ENCODE data around the gene BBLN.
"Not testable (repeated sequence)": the region's sequence is repeated elsewhere in the genome, so short reads cannot be mapped to it uniquely, and the experiment has no call there.

Gene BBLN, protein sequence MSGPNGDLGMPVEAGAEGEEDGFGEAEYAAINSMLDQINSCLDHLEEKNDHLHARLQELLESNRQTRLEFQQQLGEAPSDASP

GRCh38 chr9:128159784-128160602 lies at the start of gene BBLN:
Gene BBLN (plus strand): TSS chr9:128160265. CDS start chr9:128160408, 143 bp downstream.
- no peaks in the 10 kb centered on the region for H3K9me3 ChIP-seq
- no peaks in the 10 kb centered on the region for H3K27me3 ChIP-seq
- peaks cover 29% of the 10 kb centered on the region for H3K36me3 ChIP-seq
- peak within 1 kb of the TSS; percentile 96 for H3K27ac ChIP-seq
- peak within 1 kb of the TSS; percentile 84 to 93 for H3K4me3 ChIP-seq (ENCODE audit: low read depth in 1 of 2, low read length in 1 of 2)
- TF ChIP-seq, protein P1, sequence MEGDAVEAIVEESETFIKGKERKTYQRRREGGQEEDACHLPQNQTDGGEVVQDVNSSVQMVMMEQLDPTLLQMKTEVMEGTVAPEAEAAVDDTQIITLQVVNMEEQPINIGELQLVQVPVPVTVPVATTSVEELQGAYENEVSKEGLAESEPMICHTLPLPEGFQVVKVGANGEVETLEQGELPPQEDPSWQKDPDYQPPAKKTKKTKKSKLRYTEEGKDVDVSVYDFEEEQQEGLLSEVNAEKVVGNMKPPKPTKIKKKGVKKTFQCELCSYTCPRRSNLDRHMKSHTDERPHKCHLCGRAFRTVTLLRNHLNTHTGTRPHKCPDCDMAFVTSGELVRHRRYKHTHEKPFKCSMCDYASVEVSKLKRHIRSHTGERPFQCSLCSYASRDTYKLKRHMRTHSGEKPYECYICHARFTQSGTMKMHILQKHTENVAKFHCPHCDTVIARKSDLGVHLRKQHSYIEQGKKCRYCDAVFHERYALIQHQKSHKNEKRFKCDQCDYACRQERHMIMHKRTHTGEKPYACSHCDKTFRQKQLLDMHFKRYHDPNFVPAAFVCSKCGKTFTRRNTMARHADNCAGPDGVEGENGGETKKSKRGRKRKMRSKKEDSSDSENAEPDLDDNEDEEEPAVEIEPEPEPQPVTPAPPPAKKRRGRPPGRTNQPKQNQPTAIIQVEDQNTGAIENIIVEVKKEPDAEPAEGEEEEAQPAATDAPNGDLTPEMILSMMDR (IDR thresholded peaks at IDR 0.05), result peak; percentile 31
- H3K4me1 ChIP-seq (ENCODE audit: control insufficient read depth in 1 of 2, insufficient read depth in 1 of 2, low read depth in 1 of 2, low read length in 1 of 2), result peaks cover 25 to 34% of the 10 kb centered on the region in 2 experiments

DNA sequence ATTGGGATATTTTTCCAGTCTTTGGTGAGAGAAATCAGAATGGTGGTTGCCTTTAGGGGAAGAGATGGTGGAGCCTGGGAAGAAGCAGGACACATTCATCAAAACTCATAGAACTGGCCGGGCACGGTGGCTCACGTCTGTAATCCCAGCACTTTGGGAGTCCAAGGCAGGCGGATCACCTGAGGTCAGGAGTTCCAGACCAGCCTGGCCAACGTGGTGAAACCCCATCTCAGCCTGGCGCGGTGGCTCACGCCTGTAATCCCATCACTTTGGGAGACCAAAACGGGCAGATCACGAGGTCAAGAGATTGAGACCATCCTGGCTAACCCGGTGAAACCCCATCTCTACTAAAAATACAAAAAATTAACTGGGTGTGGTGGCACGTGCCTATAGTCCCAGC lies 48.3 kb upstream of the BBLN start:
- H3K4me3 ChIP-seq (ENCODE audit: low read depth in 1 of 2, low read length in 1 of 2); H3K9me3 ChIP-seq; H3K27me3 ChIP-seq; H3K27ac ChIP-seq; H3K4me1 ChIP-seq (ENCODE audit: control insufficient read depth in 1 of 2, insufficient read depth in 1 of 2, low read depth in 1 of 2, low read length in 1 of 2): not testable (repeated sequence)
- peaks cover 29% of the 10 kb centered on the region for H3K36me3 ChIP-seq

- Histone ChIP-seq H3K27ac (no peak overlapping the region), H3K27me3 (no peaks in the 10 kb centered on the region), H3K4me3 (ENCODE audit: low read depth in 1 of 2, low read length in 1 of 2) (no peak overlapping the region), H3K4me1 (ENCODE audit: control insufficient read depth in 1 of 2, insufficient read depth in 1 of 2, low read depth in 1 of 2, low read length in 1 of 2) (peaks cover 5 to 8% of the 10 kb centered on the region in 2 experiments), H3K36me3 (peaks cover 9% of the 10 kb centered on the region), H3K9me3 (no peaks in the 10 kb centered on the region)
- TF ChIP-seq, protein P1 (IDR thresholded peaks at IDR 0.05), result no peak
Observed at GRCh38 chr9:128113526-128114325, 46.3 kb upstream of the BBLN start.

DNA sequence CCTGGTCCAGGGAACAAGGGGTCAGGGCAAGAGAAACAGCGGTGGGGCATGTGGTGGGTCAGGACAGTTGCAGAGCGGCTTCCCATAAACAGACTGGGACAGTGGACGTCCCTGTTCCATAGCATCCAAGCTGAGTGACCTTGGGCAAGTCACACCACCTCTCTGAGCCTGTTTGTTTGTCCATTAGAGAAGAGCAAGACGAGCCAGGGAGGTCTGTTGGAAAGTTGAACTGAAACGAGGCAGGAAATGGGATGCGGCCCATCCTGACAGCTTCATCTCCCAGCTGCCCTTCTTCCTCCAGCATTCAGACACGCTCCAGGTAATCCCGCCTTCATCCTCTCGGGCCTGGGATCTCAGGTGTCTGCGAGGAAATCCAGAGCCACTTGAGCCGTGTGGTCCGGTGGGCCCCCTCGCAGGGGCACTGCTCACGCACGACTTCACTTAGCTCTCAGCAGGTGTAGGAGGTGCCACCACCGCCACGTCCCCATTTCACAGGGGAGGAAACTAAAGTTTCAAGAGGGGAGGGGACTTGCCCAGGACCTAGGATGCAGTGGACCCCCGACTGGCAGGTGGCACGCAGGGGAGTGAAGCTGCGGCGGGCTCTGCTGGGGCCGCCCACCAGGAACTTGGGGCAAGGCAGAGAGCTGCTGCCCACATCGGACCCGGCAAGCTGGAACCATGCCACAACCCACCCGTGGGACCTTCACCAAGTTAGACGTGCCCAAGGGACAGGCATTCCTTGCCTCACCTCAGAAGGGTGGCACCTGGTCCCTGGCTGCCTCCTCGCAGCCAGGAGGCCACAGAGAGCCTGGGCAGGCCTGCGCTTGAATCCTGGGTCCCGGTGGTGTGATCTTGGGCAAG lies 45.5 kb upstream of the BBLN start:
- H3K27ac ChIP-seq, result no peak overlapping the region
- peaks cover 6% of the 10 kb centered on the region for H3K36me3 ChIP-seq
- no peaks in the 10 kb centered on the region for H3K27me3 ChIP-seq
- TF ChIP-seq, protein P1 (IDR thresholded peaks at IDR 0.05), result no peak
- H3K4me3 ChIP-seq (ENCODE audit: low read depth in 1 of 2, low read length in 1 of 2), result no peak overlapping the region
- peaks cover 5 to 8% of the 10 kb centered on the region in 2 experiments for H3K4me1 ChIP-seq (ENCODE audit: control insufficient read depth in 1 of 2, insufficient read depth in 1 of 2, low read depth in 1 of 2, low read length in 1 of 2)
- no peaks in the 10 kb centered on the region for H3K9me3 ChIP-seq

- TF ChIP-seq, protein P1 (IDR thresholded peaks at IDR 0.05), result no peak
- no peak overlapping the region for H3K4me3 ChIP-seq (ENCODE audit: low read depth in 1 of 2, low read length in 1 of 2)
- H3K36me3 ChIP-seq, result peaks cover 10% of the 10 kb centered on the region
- H3K9me3 ChIP-seq, result no peaks in the 10 kb centered on the region
- H3K27ac ChIP-seq, result no peak overlapping the region
- H3K27me3 ChIP-seq, result no peaks in the 10 kb centered on the region
- peaks cover 5 to 8% of the 10 kb centered on the region in 2 experiments for H3K4me1 ChIP-seq (ENCODE audit: control insufficient read depth in 1 of 2, insufficient read depth in 1 of 2, low read depth in 1 of 2, low read length in 1 of 2)
Observed at GRCh38 chr9:128115187-128116103, 44.6 kb upstream of the BBLN start.

Measured in neutrophil (primary cell).